ENCODE results near the gene KIF24. TPM values are rescaled to one million over a fixed set of nuclear protein-coding genes. Genes with fewer than 3 reads are reported as not detected.

KIF24 gene
- total and polyA plus RNA-seq, 10 donors, result 0.15 to 1.8 (median 0.64) TPM

DNA sequence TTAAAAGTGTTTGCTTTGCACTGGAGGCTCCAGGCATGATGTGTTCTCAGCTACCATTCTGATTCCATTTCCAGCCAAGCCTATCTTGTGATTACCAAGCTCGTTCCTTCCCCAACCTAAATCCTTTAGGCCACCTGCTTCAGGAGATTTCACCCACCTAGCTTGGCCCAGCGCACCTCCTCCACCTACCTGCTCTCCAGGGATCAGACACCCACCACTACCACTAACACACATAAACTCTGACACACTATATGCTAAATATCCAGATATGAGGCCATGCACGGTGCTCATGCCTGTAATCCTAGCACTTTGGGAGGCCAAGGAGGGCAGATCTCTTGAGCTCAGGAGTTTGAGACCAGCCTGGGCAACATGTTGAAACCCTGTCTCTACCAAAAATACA, 45.3 kb upstream of the KIF24 start:
- Histone ChIP-seq H3K36me3 (peaks cover 0 to 12% (median 0%) of the 10 kb centered on the region in 6 donors), H3K4me1 (peaks cover 12 to 36% (median 26%) of the 10 kb centered on the region in 6 donors), H3K9me3 (peaks cover 0 to 18% (median 6%) of the 10 kb centered on the region in 8 donors), H3K27ac (no peak overlapping the region), H3K27me3 (replicated peaks in 1 of 7) (peaks cover 0 to 6% (median 0%) of the 10 kb centered on the region in 7 donors), H3K4me3 (no peak overlapping the region)
- TF ChIP-seq POLR2A (IDR thresholded peaks at IDR 0.05) (no peak), POLR2AphosphoS5 (IDR thresholded peaks at IDR 0.05) (no peak)
- TF ChIP-seq, protein P1, sequence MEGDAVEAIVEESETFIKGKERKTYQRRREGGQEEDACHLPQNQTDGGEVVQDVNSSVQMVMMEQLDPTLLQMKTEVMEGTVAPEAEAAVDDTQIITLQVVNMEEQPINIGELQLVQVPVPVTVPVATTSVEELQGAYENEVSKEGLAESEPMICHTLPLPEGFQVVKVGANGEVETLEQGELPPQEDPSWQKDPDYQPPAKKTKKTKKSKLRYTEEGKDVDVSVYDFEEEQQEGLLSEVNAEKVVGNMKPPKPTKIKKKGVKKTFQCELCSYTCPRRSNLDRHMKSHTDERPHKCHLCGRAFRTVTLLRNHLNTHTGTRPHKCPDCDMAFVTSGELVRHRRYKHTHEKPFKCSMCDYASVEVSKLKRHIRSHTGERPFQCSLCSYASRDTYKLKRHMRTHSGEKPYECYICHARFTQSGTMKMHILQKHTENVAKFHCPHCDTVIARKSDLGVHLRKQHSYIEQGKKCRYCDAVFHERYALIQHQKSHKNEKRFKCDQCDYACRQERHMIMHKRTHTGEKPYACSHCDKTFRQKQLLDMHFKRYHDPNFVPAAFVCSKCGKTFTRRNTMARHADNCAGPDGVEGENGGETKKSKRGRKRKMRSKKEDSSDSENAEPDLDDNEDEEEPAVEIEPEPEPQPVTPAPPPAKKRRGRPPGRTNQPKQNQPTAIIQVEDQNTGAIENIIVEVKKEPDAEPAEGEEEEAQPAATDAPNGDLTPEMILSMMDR (IDR thresholded peaks at IDR 0.05 in 8 of 11, conservative IDR thresholded peaks at IDR 0.05 in 3 of 11), result no peak
- no peak for DNase-seq
- WGBS, 5 donors, result 89 to 94% (median 90%) methylated on average over 3 of the region's 3 CpGs
- intact Hi-C loops (cut with DNase I; ENCODE audit: low total_unique reads), result no loop called here

DNA sequence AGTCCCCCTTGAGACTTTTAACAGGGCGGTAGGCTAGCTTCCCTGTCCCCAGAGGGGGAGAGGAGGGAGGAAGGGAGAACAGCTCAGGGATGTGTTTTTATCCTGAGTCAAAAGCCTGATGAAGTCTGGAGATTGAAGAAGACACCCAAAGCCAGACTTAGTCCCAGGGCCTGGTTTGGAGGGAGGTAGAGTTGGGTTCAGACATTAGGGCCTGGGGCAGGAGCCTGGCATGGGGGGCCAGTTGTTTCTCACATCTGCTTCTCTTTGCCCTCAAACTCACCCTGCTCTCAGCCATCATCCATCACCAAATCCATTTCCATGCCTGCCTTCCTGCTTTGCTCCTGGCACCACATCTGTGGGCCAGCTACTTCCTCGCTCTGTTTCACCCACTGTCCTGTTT, 44.7 kb upstream of the KIF24 start:
- Histone ChIP-seq H3K36me3 (peaks cover 0 to 12% (median 0%) of the 10 kb centered on the region in 6 donors), H3K9me3 (peaks cover 0 to 18% (median 6%) of the 10 kb centered on the region in 8 donors), H3K4me3 (no peak overlapping the region), H3K4me1 (peaks cover 9 to 31% (median 23%) of the 10 kb centered on the region in 6 donors), H3K27ac (no peak overlapping the region), H3K27me3 (replicated peaks in 1 of 7) (peaks cover 0 to 6% (median 0%) of the 10 kb centered on the region in 7 donors)
- intact Hi-C loops (cut with DNase I; ENCODE audit: low total_unique reads), result no loop called here
- WGBS, 5 donors, result 73 to 93% (median 84%) methylated on average over 2 of the region's 2 CpGs
- DNase-seq, result no peak
- TF ChIP-seq, protein P1 (IDR thresholded peaks at IDR 0.05 in 8 of 11, conservative IDR thresholded peaks at IDR 0.05 in 3 of 11), result no peak
- no peak for TF ChIP-seq POLR2AphosphoS5 (IDR thresholded peaks at IDR 0.05)

DNA sequence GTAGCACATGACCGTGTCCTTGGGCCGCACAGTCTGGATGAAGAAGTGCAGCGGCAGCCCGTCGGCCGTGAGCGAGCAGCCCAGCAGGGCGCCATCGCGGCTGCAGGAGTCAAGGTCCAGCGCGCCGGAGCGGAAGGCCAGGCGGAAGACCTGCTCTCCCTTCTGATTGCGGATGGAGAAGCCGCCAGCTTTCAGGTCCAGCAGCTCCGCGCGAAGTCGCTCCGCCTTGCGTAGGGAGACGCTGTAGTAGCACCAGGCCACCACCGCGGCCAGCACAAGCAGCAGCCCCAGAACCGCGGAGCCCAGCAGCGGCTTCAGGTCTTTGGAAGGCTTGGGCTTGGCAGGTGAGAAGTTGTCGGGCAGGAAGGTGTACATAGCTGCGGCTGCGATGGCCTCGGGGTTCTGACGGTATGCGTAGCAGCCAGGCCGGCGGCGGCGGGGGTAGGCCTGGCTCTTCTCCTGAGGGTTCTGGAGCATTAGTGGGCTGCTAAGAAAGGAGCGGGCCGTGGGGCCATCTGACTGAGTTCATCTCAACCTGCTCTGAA, 43.5 kb upstream of the KIF24 start:
- H3K27me3 ChIP-seq (replicated peaks in 1 of 7), result peaks cover 0 to 6% (median 0%) of the 10 kb centered on the region in 7 donors
- H3K36me3 ChIP-seq, result peaks cover 0 to 16% (median 0%) of the 10 kb centered on the region in 6 donors
- WGBS, 5 donors, result 88 to 92% (median 89%) methylated on average over 40 to 41 of the region's 41 CpGs
- TF ChIP-seq POLR2AphosphoS5 (IDR thresholded peaks at IDR 0.05) (peak in 1 of 3 donors; percentile 49), POLR2A (IDR thresholded peaks at IDR 0.05) (no peak)
- H3K4me1 ChIP-seq, result peaks cover 7 to 25% (median 20%) of the 10 kb centered on the region in 6 donors
- DNase-seq, result no peak
- H3K9me3 ChIP-seq, result peaks cover 0 to 24% (median 6%) of the 10 kb centered on the region in 8 donors
- intact Hi-C loops (cut with DNase I; ENCODE audit: low total_unique reads), result no loop called here
- no peak overlapping the region for H3K4me3 ChIP-seq
- no peak overlapping the region for H3K27ac ChIP-seq

DNA sequence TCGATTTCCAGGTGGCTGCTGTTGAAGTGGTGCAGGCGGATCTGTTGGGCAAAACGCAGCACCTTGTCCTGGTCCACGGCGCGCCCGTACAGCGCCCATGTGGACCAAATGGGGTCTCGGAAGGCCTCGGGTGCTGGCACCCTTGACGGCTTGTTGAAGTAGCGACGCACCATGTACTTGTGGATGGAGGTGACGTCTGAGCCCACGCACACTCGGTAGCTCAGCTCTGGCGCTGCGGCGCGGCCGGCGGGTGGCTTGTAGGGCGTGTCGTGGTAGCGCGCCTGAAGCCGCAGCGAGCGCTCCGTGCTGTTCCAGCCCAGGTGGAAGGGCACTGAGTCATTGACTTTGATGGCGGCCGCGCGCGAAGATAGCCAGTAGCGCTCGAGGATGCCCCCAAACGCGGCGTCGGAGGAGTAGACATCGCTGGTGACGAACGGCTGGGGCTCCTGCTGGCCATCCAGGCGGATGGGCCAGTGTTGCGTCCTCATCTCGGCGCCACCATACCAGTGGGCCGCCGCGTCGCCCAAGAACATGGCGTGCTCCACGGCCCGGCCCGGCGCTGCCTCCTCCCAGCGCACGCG, 42.9 kb upstream of the KIF24 start:
- Histone ChIP-seq H3K4me3 (no peak overlapping the region), H3K4me1 (peaks cover 4 to 20% (median 15%) of the 10 kb centered on the region in 6 donors), H3K9me3 (peaks cover 0 to 25% (median 6%) of the 10 kb centered on the region in 8 donors), H3K27me3 (replicated peaks in 1 of 7) (peaks cover 0 to 6% (median 0%) of the 10 kb centered on the region in 7 donors), H3K36me3 (peaks cover 0 to 16% (median 0%) of the 10 kb centered on the region in 6 donors), H3K27ac (no peak overlapping the region)
- intact Hi-C loops (cut with DNase I; ENCODE audit: low total_unique reads), result no loop called here
- WGBS, 5 donors, result 90 to 95% (median 92%) methylated on average over 51 to 60 of the region's 60 CpGs
- DNase-seq, result no peak
- no peak for TF ChIP-seq POLR2A (IDR thresholded peaks at IDR 0.05)
- TF ChIP-seq, protein P1 (IDR thresholded peaks at IDR 0.05 in 8 of 11, conservative IDR thresholded peaks at IDR 0.05 in 3 of 11), result no peak
- no peak for TF ChIP-seq POLR2AphosphoS5 (IDR thresholded peaks at IDR 0.05)
